ENCODE measurements around the gene DDT.

The DDT gene

DNA sequence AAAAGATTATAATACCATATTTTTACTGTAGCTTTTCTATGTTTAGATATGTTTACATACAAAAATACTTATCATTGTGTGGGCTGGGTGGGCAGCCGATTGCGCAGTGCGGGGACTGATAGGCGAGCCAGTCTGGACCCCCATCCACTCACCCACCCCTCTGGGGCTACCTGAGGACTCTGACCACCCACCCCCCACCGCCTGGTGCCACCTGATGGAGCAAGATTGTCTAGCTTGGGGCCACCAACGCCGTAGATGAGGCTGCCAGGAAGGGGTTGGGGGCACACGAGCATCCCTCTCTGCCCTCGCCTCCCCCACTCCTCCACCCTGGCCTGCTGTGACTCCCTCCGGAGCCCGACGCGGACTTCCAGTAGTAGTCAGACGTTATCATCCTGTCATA, 47.7 kb downstream of the DDT start:
- TF ChIP-seq, protein P1, sequence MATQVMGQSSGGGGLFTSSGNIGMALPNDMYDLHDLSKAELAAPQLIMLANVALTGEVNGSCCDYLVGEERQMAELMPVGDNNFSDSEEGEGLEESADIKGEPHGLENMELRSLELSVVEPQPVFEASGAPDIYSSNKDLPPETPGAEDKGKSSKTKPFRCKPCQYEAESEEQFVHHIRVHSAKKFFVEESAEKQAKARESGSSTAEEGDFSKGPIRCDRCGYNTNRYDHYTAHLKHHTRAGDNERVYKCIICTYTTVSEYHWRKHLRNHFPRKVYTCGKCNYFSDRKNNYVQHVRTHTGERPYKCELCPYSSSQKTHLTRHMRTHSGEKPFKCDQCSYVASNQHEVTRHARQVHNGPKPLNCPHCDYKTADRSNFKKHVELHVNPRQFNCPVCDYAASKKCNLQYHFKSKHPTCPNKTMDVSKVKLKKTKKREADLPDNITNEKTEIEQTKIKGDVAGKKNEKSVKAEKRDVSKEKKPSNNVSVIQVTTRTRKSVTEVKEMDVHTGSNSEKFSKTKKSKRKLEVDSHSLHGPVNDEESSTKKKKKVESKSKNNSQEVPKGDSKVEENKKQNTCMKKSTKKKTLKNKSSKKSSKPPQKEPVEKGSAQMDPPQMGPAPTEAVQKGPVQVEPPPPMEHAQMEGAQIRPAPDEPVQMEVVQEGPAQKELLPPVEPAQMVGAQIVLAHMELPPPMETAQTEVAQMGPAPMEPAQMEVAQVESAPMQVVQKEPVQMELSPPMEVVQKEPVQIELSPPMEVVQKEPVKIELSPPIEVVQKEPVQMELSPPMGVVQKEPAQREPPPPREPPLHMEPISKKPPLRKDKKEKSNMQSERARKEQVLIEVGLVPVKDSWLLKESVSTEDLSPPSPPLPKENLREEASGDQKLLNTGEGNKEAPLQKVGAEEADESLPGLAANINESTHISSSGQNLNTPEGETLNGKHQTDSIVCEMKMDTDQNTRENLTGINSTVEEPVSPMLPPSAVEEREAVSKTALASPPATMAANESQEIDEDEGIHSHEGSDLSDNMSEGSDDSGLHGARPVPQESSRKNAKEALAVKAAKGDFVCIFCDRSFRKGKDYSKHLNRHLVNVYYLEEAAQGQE (IDR thresholded peaks at IDR 0.05; ENCODE audit: low read depth), result no peak
- TF ChIP-seq ZBTB7A (IDR thresholded peaks at IDR 0.05; ENCODE audit: low read depth), result no peak
- TF ChIP-seq, protein P2, sequence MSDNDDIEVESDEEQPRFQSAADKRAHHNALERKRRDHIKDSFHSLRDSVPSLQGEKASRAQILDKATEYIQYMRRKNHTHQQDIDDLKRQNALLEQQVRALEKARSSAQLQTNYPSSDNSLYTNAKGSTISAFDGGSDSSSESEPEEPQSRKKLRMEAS (IDR thresholded peaks at IDR 0.05), result no peak
- TF ChIP-seq TCF12 (IDR thresholded peaks at IDR 0.05; ENCODE audit: low read depth), result no peak
- TF ChIP-seq, protein P3, sequence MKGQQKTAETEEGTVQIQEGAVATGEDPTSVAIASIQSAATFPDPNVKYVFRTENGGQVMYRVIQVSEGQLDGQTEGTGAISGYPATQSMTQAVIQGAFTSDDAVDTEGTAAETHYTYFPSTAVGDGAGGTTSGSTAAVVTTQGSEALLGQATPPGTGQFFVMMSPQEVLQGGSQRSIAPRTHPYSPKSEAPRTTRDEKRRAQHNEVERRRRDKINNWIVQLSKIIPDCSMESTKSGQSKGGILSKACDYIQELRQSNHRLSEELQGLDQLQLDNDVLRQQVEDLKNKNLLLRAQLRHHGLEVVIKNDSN (IDR thresholded peaks at IDR 0.05), result no peak
- no peak for TF ChIP-seq YY1 (IDR thresholded peaks at IDR 0.05; ENCODE audit: low read depth)
- no peak for TF ChIP-seq TEAD4 (IDR thresholded peaks at IDR 0.05)

DNA sequence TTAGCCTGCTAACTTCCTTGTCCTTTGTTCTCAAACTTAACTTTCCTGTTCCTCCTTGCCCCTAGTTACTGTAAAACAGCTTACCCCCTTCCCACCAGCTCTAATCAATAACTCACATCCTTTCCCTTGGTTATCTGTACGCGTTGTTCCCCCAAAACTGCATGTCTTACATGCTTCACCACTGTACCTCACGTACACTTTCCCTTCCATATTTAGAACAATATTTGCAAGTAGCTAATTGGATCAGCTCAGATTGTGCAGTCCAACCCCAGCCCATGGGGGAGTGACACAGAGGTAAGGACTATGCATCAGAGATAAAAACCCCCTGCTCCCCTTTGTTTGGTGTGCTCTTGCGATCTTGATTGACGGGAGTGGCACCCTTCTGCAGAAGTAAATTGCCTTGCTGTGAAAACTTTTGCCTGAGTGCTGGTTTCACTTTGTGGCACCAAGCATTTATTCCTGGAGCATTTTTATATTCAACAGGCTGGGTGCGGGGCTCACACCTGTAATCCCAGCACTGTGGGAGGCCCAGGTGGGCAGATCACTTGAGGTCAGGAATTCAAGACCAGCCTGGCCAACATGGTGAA, 49.1 kb downstream of the DDT start:
- no peak for TF ChIP-seq FOXM1 (IDR thresholded peaks at IDR 0.05; ENCODE audit: borderline replicate concordance, low read depth)
- TF ChIP-seq TCF12 (IDR thresholded peaks at IDR 0.05; ENCODE audit: low read depth), result 0 out of 2 replicates have a peak, but pooled peaks have one; percentile 18

DNA sequence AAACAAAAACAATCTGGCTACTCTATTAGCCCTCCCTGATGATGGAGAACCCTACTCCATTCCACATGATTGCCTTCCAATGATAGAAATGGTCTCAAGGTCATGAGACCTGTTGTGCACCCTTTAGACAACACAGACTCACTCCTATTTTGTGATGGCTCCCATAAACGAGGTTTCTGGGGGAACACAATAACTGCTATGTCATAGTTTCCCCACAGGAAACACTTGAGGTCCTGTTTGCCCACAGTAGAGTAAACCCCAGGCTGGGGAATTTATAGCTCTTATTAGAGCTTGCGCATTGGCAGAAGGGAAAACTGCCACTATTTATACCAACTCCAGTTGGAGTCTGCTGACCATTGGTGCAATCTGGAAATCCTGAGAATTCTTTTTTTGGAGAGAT, 51.3 kb downstream of the DDT start:
- TF ChIP-seq NFIC (IDR thresholded peaks at IDR 0.05), result no peak
- TF ChIP-seq YY1 (IDR thresholded peaks at IDR 0.05; ENCODE audit: low read depth), result no peak
- TF ChIP-seq TCF12 (IDR thresholded peaks at IDR 0.05; ENCODE audit: low read depth), result no peak
- TF ChIP-seq, protein P1 (IDR thresholded peaks at IDR 0.05; ENCODE audit: low read depth), result no peak
- TF ChIP-seq ZBTB7A (IDR thresholded peaks at IDR 0.05; ENCODE audit: low read depth), result no peak
- TF ChIP-seq EGR1 (IDR thresholded peaks at IDR 0.05), result no peak
- TF ChIP-seq CREB1 (IDR thresholded peaks at IDR 0.05; ENCODE audit: low read depth), result no peak
- no peak for TF ChIP-seq CEBPB (IDR thresholded peaks at IDR 0.05)
- TF ChIP-seq RAD21 (IDR thresholded peaks at IDR 0.05; ENCODE audit: low read depth), result no peak
- TF ChIP-seq FOXM1 (IDR thresholded peaks at IDR 0.05; ENCODE audit: borderline replicate concordance, low read depth), result no peak
- TF ChIP-seq, protein P2 (IDR thresholded peaks at IDR 0.05), result no peak
- no peak for TF ChIP-seq EP300 (IDR thresholded peaks at IDR 0.05; ENCODE audit: borderline replicate concordance)
- TF ChIP-seq TEAD4 (IDR thresholded peaks at IDR 0.05), result no peak
- no peak for TF ChIP-seq TAF1 (IDR thresholded peaks at IDR 0.05; ENCODE audit: low read depth)
- TF ChIP-seq, protein P3 (IDR thresholded peaks at IDR 0.05), result no peak

DNA sequence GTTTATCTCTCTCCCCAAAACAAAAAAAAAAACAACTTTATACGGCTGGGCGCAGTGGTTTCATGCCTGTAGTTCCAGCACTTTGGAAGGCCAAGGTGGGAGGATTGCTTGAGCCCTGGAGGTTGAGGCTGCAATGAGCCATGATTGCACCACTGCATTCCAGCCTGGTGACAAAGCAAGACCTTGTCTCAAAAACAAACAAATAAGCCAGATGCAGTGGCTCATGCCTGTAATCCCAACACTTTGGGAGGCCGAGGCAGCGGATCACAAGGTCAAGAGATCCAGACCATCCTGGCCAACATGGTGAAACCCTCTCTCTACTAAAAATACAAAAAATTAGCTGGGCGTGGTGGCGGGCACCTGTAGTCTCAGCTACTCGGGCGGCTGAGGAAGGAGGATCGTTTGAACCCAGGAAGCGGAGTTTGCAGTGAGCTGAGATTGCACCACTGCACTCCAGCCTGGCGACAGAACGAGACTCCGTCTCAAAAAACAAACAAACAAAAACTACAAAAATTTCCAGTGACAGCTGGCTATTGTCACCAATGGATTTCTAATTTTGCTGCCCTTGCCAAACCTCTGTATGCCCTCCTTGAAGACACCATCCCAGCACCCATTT, 52.5 kb downstream of the DDT start:
- TF ChIP-seq CEBPB (IDR thresholded peaks at IDR 0.05) (peak; percentile 56; the same call in 1 of the 2 replicates), TEAD4 (IDR thresholded peaks at IDR 0.05) (peak; percentile 50)
